ENCODE results near the gene STX18.
A peak's percentile ranks its signal among the peaks of the same experiment; 100 is the strongest.

- no peak for TF ChIP-seq CTCF (IDR thresholded peaks at IDR 0.05)
- peak in 1 of 3 donors; percentile 19 for TF ChIP-seq POLR2AphosphoS5 (IDR thresholded peaks at IDR 0.05)
Measured at GRCh38 chr4:4392501-4393183, 149.2 kb downstream of the STX18 start.

Measured in suprapubic skin (tissue), 3 donors.